ENCODE results near the gene PGBD5.

GRCh38 chr1:230271300-230272035 lies 154.7 kb downstream of the PGBD5 start:
- TF ChIP-seq, protein P1, sequence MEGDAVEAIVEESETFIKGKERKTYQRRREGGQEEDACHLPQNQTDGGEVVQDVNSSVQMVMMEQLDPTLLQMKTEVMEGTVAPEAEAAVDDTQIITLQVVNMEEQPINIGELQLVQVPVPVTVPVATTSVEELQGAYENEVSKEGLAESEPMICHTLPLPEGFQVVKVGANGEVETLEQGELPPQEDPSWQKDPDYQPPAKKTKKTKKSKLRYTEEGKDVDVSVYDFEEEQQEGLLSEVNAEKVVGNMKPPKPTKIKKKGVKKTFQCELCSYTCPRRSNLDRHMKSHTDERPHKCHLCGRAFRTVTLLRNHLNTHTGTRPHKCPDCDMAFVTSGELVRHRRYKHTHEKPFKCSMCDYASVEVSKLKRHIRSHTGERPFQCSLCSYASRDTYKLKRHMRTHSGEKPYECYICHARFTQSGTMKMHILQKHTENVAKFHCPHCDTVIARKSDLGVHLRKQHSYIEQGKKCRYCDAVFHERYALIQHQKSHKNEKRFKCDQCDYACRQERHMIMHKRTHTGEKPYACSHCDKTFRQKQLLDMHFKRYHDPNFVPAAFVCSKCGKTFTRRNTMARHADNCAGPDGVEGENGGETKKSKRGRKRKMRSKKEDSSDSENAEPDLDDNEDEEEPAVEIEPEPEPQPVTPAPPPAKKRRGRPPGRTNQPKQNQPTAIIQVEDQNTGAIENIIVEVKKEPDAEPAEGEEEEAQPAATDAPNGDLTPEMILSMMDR (conservative IDR thresholded peaks at IDR 0.05; ENCODE audit: low read length): no peak
- TF ChIP-seq EZH2phosphoT487 (IDR thresholded peaks at IDR 0.05; ENCODE audit: borderline replicate concordance, low read depth, low read length): no peak

Data from OCI-LY7 (cell line).